Left lobe of liver (tissue), 2 donors: ENCODE data around the gene SYN1. TPM values are rescaled to one million over a fixed set of nuclear protein-coding genes. Genes with fewer than 3 reads are reported as not detected.
"Not testable (repeated sequence)": the region's sequence is repeated elsewhere in the genome, so short reads cannot be mapped to it uniquely, and the experiment has no call there.

Experiments used
- ATAC-seq: fragments of 200-7000 bp; cut with Tn5 transposase; one replicate; pipeline ENCODE4 v1.9.1; 2020; ENCODE audit warnings: mild to moderate bottlenecking, moderate library complexity
- DNase-seq: peaks from one replicate; pipeline ENCODE4 v3.0.0-alpha.2; 2020; ENCODE audit warnings: low spot score
- total RNA-seq: library from RNA; stranded (reverse); gene quantifications from one replicate; pipeline ENCODE4 v1.2.1, GENCODE V29; 2021
- donor health status: DM: no; HTN: no; CAD: no; lungs with moderate emphysema.
- donor health status: DM: no; HTN: yes; CAD: no.

SYN1 gene
- total RNA-seq, 1 donor from 2014 or later = 0.15 TPM

GRCh38 chrX:47603125-47603524 lies 16.5 kb downstream of the SYN1 start:
- DNase-seq, ATAC-seq: not testable (repeated sequence)

- ATAC-seq (no peak), DNase-seq (no peak)
Measured at GRCh38 chrX:47597222-47597621, 22.4 kb downstream of the SYN1 start.

- DNase-seq = no peak
- ATAC-seq = no peak
Measured at GRCh38 chrX:47596256-47596655, 23.4 kb downstream of the SYN1 start.

GRCh38 chrX:47595716-47596251 lies 23.9 kb downstream of the SYN1 start:
- no peak for DNase-seq
- no peak for ATAC-seq

GRCh38 chrX:47593522-47593921 lies 26.1 kb downstream of the SYN1 start:
- DNase-seq (no peak), ATAC-seq (no peak)

- ATAC-seq = no peak
- DNase-seq = no peak
Measured at GRCh38 chrX:47590984-47591383, 28.7 kb downstream of the SYN1 start.

GRCh38 chrX:47587906-47588735 lies 31.5 kb downstream of the SYN1 start:
- no peak for DNase-seq
- ATAC-seq = no peak

GRCh38 chrX:47587091-47587891 lies 32.4 kb downstream of the SYN1 start:
- ATAC-seq (no peak), DNase-seq (no peak)

GRCh38 chrX:47586043-47586787 lies 33.4 kb downstream of the SYN1 start:
- ATAC-seq (no peak), DNase-seq (no peak)

- DNase-seq = no peak
- ATAC-seq = no peak
Measured at GRCh38 chrX:47585273-47585672, 34.4 kb downstream of the SYN1 start.

GRCh38 chrX:47584714-47585113 lies 34.9 kb downstream of the SYN1 start:
- ATAC-seq = no peak

GRCh38 chrX:47583240-47583861 lies 36.3 kb downstream of the SYN1 start:
- no peak for DNase-seq
- ATAC-seq = no peak

More at GRCh38 chrX:47584714-47585113, 34.9 kb downstream of the SYN1 start:
- DNase-seq = no peak

GRCh38 chrX:47581731-47582647 lies 37.7 kb downstream of the SYN1 start, which contains the start of gene TIMP1:
Gene TIMP1, plus strand, starts transcription at chrX:47582436. Its CDS starts 980 bp downstream, at chrX:47583416.
- DNase-seq = peak; percentile 63
- peak; percentile 76 for ATAC-seq

- DNase-seq = no peak
- peak; percentile 29 for ATAC-seq
Measured at GRCh38 chrX:47579537-47579936, 40.1 kb downstream of the SYN1 start.

GRCh38 chrX:47578692-47579091 lies 41.0 kb downstream of the SYN1 start:
- DNase-seq (no peak), ATAC-seq (no peak)

GRCh38 chrX:47577901-47578300 lies 41.8 kb downstream of the SYN1 start:
- DNase-seq (no peak), ATAC-seq (peak; percentile 58)

GRCh38 chrX:47577424-47577823 lies 42.2 kb downstream of the SYN1 start:
- no peak for DNase-seq

GRCh38 chrX:47576021-47576898 lies 43.4 kb downstream of the SYN1 start:
- no peak for DNase-seq
- ATAC-seq = no peak

More at GRCh38 chrX:47577424-47577823, 42.2 kb downstream of the SYN1 start:
- ATAC-seq = peak; percentile 11
